SU-DHL-6 (cell line): ENCODE measurements around the gene UGT1A6.

ENCODE experiments used
- H2AFZ ChIP-seq: fragments of 200-600 bp; sonication (generic); 2 replicates; pipeline ENCODE4 v1.6.1; 2014; ENCODE audit warnings: low read depth, mild to moderate bottlenecking, moderate library complexity, mixed read lengths, antibody characterized with exemption, low read length; ENCODE audit not compliant: severe bottlenecking
- H3F3A ChIP-seq: fragments of 200-600 bp; shearing (Covaris generic); 2 replicates; pipeline ENCODE4 v1.6.0; 2016; ENCODE audit warnings: antibody characterized with exemption, mild to moderate bottlenecking; ENCODE audit not compliant: insufficient read depth
- H3K27ac ChIP-seq: fragments of 200-600 bp; sonication (generic); 2 replicates; pipeline ENCODE4 v1.5.1; 2016; ENCODE audit warnings: low read depth, mild to moderate bottlenecking, low read length, moderate library complexity, mixed read lengths
- H3K27me3 ChIP-seq: fragments of 200-600 bp; sonication (generic), shearing (Covaris generic); 2 replicates; pipeline ENCODE4 v1.6.0; 2014; ENCODE audit warnings: mild to moderate bottlenecking, low read length
- H3K36me3 ChIP-seq: fragments of 200-600 bp; sonication (generic); 2 replicates; pipeline ENCODE4 v1.6.1; 2014; ENCODE audit warnings: mild to moderate bottlenecking, low read length, mixed read lengths
- H3K4me2 ChIP-seq: fragments of 300-600, 200-600 bp; shearing (Covaris generic), sonication (generic); 2 replicates; pipeline ENCODE4 v1.6.0; 2014; ENCODE audit warnings: low read length, low read depth, mild to moderate bottlenecking; ENCODE audit not compliant: poor library complexity, severe bottlenecking
- H3K4me3 ChIP-seq: fragments of 200-600 bp; sonication (generic); 2 replicates; pipeline ENCODE4 v1.5.1; 2014; ENCODE audit warnings: antibody characterized with exemption, low read length, mild to moderate bottlenecking, mixed read lengths; ENCODE audit not compliant: insufficient read depth, poor library complexity, severe bottlenecking
- H3K79me2 ChIP-seq: fragments of 200-600 bp; sonication (generic); 2 replicates; pipeline ENCODE4 v1.6.1; 2014; ENCODE audit warnings: mild to moderate bottlenecking, low read length, moderate library complexity; ENCODE audit not compliant: insufficient read depth
- H3K9ac ChIP-seq: fragments of 200-600 bp; sonication (generic); 2 replicates; pipeline ENCODE4 v1.7.0; 2014; ENCODE audit warnings: mild to moderate bottlenecking, low read length
- H3K9me2 ChIP-seq: fragments of 200-600 bp; sonication (generic); replicated peaks from 2 replicates; pipeline ENCODE4 v1.6.1; 2014; ENCODE audit warnings: low read length; ENCODE audit not compliant: insufficient read depth
- H3K9me3 ChIP-seq: fragments of 200-600 bp; sonication (generic); 2 replicates; pipeline ENCODE4 v1.6.1; 2014; ENCODE audit warnings: low read length, mixed read lengths; ENCODE audit not compliant: insufficient read depth
- H4K20me1 ChIP-seq: fragments of 200-600 bp; sonication (generic); 2 replicates; pipeline ENCODE4 v1.6.1; 2014; ENCODE audit warnings: low read depth, mild to moderate bottlenecking, antibody characterized with exemption, low read length, moderate library complexity, mixed read lengths
- CTCF ChIP-seq: fragments of 200-600 bp; sonication (generic); IDR thresholded peaks from one replicate; pipeline ENCODE4 v1.5.1; 2017; ENCODE audit warnings: antibody characterized with exemption, mild to moderate bottlenecking, low read length, moderate library complexity; ENCODE audit not compliant: insufficient read depth, poor library complexity, severe bottlenecking
- EZH2phosphoT487 ChIP-seq: fragments of 200-600 bp; sonication (generic), shearing (Covaris generic); conservative IDR thresholded peaks from 2 replicates; pipeline ENCODE4 v1.6.1; 2018; ENCODE audit warnings: mild to moderate bottlenecking, antibody characterized with exemption, low read length, moderate library complexity, mixed read lengths

The UGT1A6 gene

DNA sequence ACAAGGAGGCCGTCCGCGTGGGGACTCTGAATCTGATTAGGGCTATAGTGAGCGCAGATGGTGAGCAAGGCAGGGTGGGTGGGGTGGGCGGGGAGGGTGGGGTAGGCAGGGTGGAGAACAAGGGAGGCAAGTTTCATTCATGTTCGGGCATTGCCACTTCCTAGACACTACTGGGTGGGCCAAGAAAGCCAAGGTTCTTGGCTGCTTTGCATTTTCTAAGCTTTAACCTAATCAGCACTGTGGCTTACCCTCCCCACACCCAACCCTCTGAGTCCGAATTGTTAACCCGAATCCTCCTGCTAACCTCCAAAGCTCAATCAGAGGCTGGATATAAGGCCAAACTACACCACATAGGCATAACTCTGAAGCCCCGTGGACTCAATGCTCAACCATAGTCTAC is 103.6 kb downstream of the UGT1A6 start:
- no peaks in the 10 kb centered on the region for H3K79me2 ChIP-seq

GRCh38 chr2:233798335-233799086 is 105.8 kb downstream of the UGT1A6 start:
- no peak for TF ChIP-seq EZH2phosphoT487
- no peak for TF ChIP-seq CTCF
- no peaks in the 10 kb centered on the region for H3F3A ChIP-seq

More for the DNA sequence above, 103.6 kb downstream of the UGT1A6 start:
- TF ChIP-seq EZH2phosphoT487 (no peak), CTCF (no peak)
- Histone ChIP-seq H3K27me3 (no peaks in the 10 kb centered on the region), H3K27ac (no peak overlapping the region), H3K9me3 (no peaks in the 10 kb centered on the region), H3F3A (no peaks in the 10 kb centered on the region), H3K9ac (no peak overlapping the region), H3K4me3 (no peak overlapping the region), H4K20me1 (no peaks in the 10 kb centered on the region), H3K36me3 (no peaks in the 10 kb centered on the region), H3K4me2 (no peak overlapping the region), H3K9me2 (no peaks in the 10 kb centered on the region), H2AFZ (no peak overlapping the region)

DNA sequence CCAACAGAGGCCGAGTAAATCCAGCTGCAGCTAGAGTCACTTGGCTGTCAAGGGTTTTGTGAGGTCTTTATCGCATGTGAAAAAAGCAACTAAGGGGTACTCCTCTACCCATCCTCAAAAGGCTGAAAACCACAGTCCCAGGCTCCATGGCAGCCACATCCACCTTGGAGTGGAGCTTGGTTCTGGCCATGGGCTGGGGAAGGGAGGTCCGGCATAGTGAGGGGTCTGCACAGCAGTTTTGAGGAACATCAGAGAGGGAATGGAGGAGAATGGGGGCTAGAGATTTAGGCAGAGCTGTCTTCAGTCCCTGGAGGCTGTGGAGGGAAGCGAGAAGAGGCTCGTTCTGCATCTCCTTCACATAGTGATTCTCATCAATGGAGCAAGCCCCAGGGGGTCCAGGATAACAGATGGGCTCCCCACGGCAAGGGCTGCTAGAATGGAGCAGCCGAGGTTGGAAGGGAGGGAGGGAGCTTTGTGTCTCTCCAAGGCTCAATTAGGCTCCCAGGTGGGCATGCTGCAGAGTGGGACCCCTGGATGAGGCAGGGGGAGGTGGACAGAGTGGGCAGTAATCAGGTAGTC is 106.5 kb downstream of the UGT1A6 start:
- H3F3A ChIP-seq: no peaks in the 10 kb centered on the region
- no peak overlapping the region for H3K4me3 ChIP-seq
- no peak overlapping the region for H2AFZ ChIP-seq
- H4K20me1 ChIP-seq: no peaks in the 10 kb centered on the region
- no peaks in the 10 kb centered on the region for H3K9me3 ChIP-seq
- H3K27me3 ChIP-seq: no peaks in the 10 kb centered on the region
- H3K9ac ChIP-seq: no peak overlapping the region
- H3K27ac ChIP-seq: no peak overlapping the region
- H3K36me3 ChIP-seq: no peaks in the 10 kb centered on the region
- no peak overlapping the region for H3K4me2 ChIP-seq
- H3K79me2 ChIP-seq: no peaks in the 10 kb centered on the region
- TF ChIP-seq EZH2phosphoT487 (no peak), CTCF (no peak)
- H3K9me2 ChIP-seq: no peaks in the 10 kb centered on the region

More at GRCh38 chr2:233798335-233799086, 105.8 kb downstream of the UGT1A6 start:
- Histone ChIP-seq H3K79me2 (no peaks in the 10 kb centered on the region), H3K27ac (no peak overlapping the region), H3K9me2 (no peaks in the 10 kb centered on the region), H3K36me3 (no peaks in the 10 kb centered on the region), H3K27me3 (no peaks in the 10 kb centered on the region), H4K20me1 (no peaks in the 10 kb centered on the region), H3K9ac (no peak overlapping the region), H2AFZ (no peak overlapping the region), H3K9me3 (no peaks in the 10 kb centered on the region), H3K4me3 (no peak overlapping the region), H3K4me2 (no peak overlapping the region)
